H9 (cell line): ENCODE data around the gene MRPL16. TPM values are rescaled to one million over a fixed set of nuclear protein-coding genes. Genes with fewer than 3 reads are reported as not detected.

Experiments
- DNase-seq: peaks from one replicate; pipeline ENCODE4 v3.0.0-alpha.2; 2017
- H2AFZ ChIP-seq: one replicate; pipeline ENCODE4 v1.6.1; 2013; ENCODE audit warnings: mild to moderate bottlenecking, low read length, control low read depth, moderate library complexity
- H2AK5ac ChIP-seq: 2 replicates; pipeline ENCODE4 v1.6.1; 2013; ENCODE audit warnings: low read length, control low read depth, mixed read lengths; ENCODE audit not compliant: insufficient read length
- H2BK120ac ChIP-seq: one replicate; pipeline ENCODE4 v1.6.1; 2013; ENCODE audit warnings: low read depth, mild to moderate bottlenecking, low read length, control low read depth, inconsistent platforms; ENCODE audit not compliant: poor library complexity, severe bottlenecking
- H2BK12ac ChIP-seq: 2 replicates; pipeline ENCODE4 v1.6.1; 2013; ENCODE audit warnings: low read length, control low read depth, mixed read lengths, low read depth; ENCODE audit not compliant: insufficient read length
- H2BK15ac ChIP-seq: 2 replicates; pipeline ENCODE4 v1.6.1; 2013; ENCODE audit warnings: low read depth, low read length, control low read depth
- H2BK20ac ChIP-seq: one replicate; pipeline ENCODE4 v1.6.1; 2013; ENCODE audit warnings: low read depth, mild to moderate bottlenecking, low read length, control low read depth, inconsistent platforms; ENCODE audit not compliant: poor library complexity, severe bottlenecking
- H2BK5ac ChIP-seq: 2 replicates; pipeline ENCODE4 v1.6.1; 2013; ENCODE audit warnings: low read length, control low read depth, mixed read lengths; ENCODE audit not compliant: insufficient read length
- H3K14ac ChIP-seq: 2 replicates; pipeline ENCODE4 v1.6.1; 2013; ENCODE audit warnings: low read length, control low read depth; ENCODE audit not compliant: insufficient read depth
- H3K18ac ChIP-seq: 2 replicates; pipeline ENCODE4 v1.6.1; 2013; ENCODE audit warnings: low read depth, mild to moderate bottlenecking, mixed read lengths, low read length, control low read depth; ENCODE audit not compliant: insufficient read length
- H3K23ac ChIP-seq: 2 replicates; pipeline ENCODE4 v1.6.1; 2013; ENCODE audit warnings: low read length, control low read depth, mixed read lengths, low read depth; ENCODE audit not compliant: insufficient read length
- H3K23me2 ChIP-seq: 2 replicates; pipeline ENCODE4 v1.6.1; 2013; ENCODE audit warnings: low read depth, mild to moderate bottlenecking, mixed read lengths, low read length, control low read depth; ENCODE audit not compliant: insufficient read length, poor library complexity, severe bottlenecking
- H3K27ac ChIP-seq: 2 replicates; pipeline ENCODE4 v1.5.1; 2013; ENCODE audit warnings: low read length, control low read depth, mixed read lengths, low read depth; ENCODE audit not compliant: insufficient read length
- H3K27me3 ChIP-seq: 2 replicates; pipeline ENCODE4 v1.6.1; 2013; ENCODE audit warnings: low read length, control low read depth, inconsistent platforms; ENCODE audit not compliant: insufficient read depth
- H3K4ac ChIP-seq: 2 replicates; pipeline ENCODE4 v1.6.1; 2013; ENCODE audit warnings: low read depth, mild to moderate bottlenecking, control low read depth, inconsistent platforms, low read length, moderate library complexity
- H3K4me1 ChIP-seq: 2 replicates; pipeline ENCODE4 v1.6.1; 2013; ENCODE audit warnings: low read length, control low read depth, inconsistent platforms; ENCODE audit not compliant: insufficient read depth
- H3K4me2 ChIP-seq: 2 replicates; pipeline ENCODE4 v1.6.1; 2013; ENCODE audit warnings: low read length, control low read depth, mixed read lengths; ENCODE audit not compliant: insufficient read length, insufficient read depth
- H3K56ac ChIP-seq: 2 replicates; pipeline ENCODE4 v1.6.1; 2013; ENCODE audit warnings: low read depth, mild to moderate bottlenecking, mixed read lengths, low read length, control low read depth; ENCODE audit not compliant: insufficient read length
- H3K79me1 ChIP-seq: 2 replicates; pipeline ENCODE4 v1.6.1; 2013; ENCODE audit warnings: low read depth, mild to moderate bottlenecking, moderate library complexity, low read length, control low read depth, inconsistent platforms; ENCODE audit not compliant: insufficient read depth, poor library complexity, severe bottlenecking
- H3K79me2 ChIP-seq: 2 replicates; pipeline ENCODE4 v1.6.1; 2013; ENCODE audit warnings: low read length, control low read depth, inconsistent platforms; ENCODE audit not compliant: insufficient read depth
- H3K9ac ChIP-seq: 2 replicates; pipeline ENCODE4 v1.6.1; 2013; ENCODE audit warnings: low read length, control low read depth, mixed read lengths; ENCODE audit not compliant: insufficient read length; ENCODE audit errors: extremely low read depth
- H3K9me3 ChIP-seq: one replicate; pipeline ENCODE4 v1.6.1; 2013; ENCODE audit warnings: low read depth, low read length, inconsistent platforms; ENCODE audit not compliant: control insufficient read depth
- H3T11ph ChIP-seq: one replicate; pipeline ENCODE4 v1.6.1; 2013; ENCODE audit warnings: mild to moderate bottlenecking, low read length, control low read depth, inconsistent platforms
- H4K20me1 ChIP-seq: one replicate; pipeline ENCODE4 v1.6.1; 2013; ENCODE audit not compliant: control insufficient read depth, insufficient read length, insufficient read depth
- H4K5ac ChIP-seq: 2 replicates; pipeline ENCODE4 v1.6.1; 2013; ENCODE audit warnings: low read depth, mild to moderate bottlenecking, mixed read lengths, low read length, control low read depth; ENCODE audit not compliant: insufficient read length
- H4K8ac ChIP-seq: replicated peaks from 2 replicates; pipeline ENCODE4 v1.6.1; 2013; ENCODE audit warnings: low read length, control low read depth, mixed read lengths, low read depth; ENCODE audit not compliant: insufficient read length
- H4K91ac ChIP-seq: 2 replicates; pipeline ENCODE4 v1.6.1; 2013; ENCODE audit warnings: low read depth, mild to moderate bottlenecking, moderate library complexity, mixed read lengths, low read length, control low read depth; ENCODE audit not compliant: insufficient read length
- H3K27ac Mint-ChIP-seq, 3 experiments: 2 replicates in 2 of 3; 3 replicates in 1 of 3; pipeline ENCODE4 v1.8.0; 2020 to 2021; ENCODE audit warnings: mixed read lengths in 3 of 3, mild to moderate bottlenecking in 1 of 3, moderate library complexity in 1 of 3
- H3K27me3 Mint-ChIP-seq: 2 replicates; pipeline ENCODE4 v1.8.0; 2021; ENCODE audit warnings: low read depth, mild to moderate bottlenecking, moderate library complexity, mixed read lengths
- H3K36me3 Mint-ChIP-seq, 3 experiments: 2 replicates in 2 of 3; 3 replicates in 1 of 3; pipeline ENCODE4 v1.8.0; 2020 to 2021; ENCODE audit warnings: low read depth in 3 of 3, mixed read lengths in 3 of 3; ENCODE audit not compliant: insufficient read depth in 1 of 3
- H3K4me1 Mint-ChIP-seq, 2 experiments: 2 replicates each; pipeline ENCODE4 v1.8.0; 2020; ENCODE audit warnings: mixed read lengths in 2 of 2
- H3K4me3 Mint-ChIP-seq, 2 experiments: 2 replicates in 1 of 2; 3 replicates in 1 of 2; pipeline ENCODE4 v1.8.0; 2020 to 2021; ENCODE audit warnings: mild to moderate bottlenecking in 2 of 2, mixed read lengths in 2 of 2, moderate library complexity in 1 of 2
- H3K9me3 Mint-ChIP-seq, 2 experiments: 2 replicates in 1 of 2; 3 replicates in 1 of 2; pipeline ENCODE4 v1.8.0; 2020; ENCODE audit warnings: mild to moderate bottlenecking in 2 of 2, mixed read lengths in 2 of 2, moderate library complexity in 1 of 2
- WGBS: extraction: QIAGEN DNeasy Blood & Tissue Kit; methylation state at CpG from one replicate; pipeline ENCODE4 v1.1.7; 2013; ENCODE audit warnings: missing lambda C conversion rate, low lambda C conversion rate, mixed read lengths; ENCODE audit not compliant: insufficient read length; ENCODE audit errors: extremely low coverage; 5-methylcytosine and 5-hydroxymethylcytosine counted together
- total RNA-seq: library from RNA; stranded (reverse); gene quantifications from 2 replicates; pipeline ENCODE4 v1.2.1, GENCODE V29; 2021
- TF ChIP-seq, protein P1 (sequence below): fragments of 200-600 bp; sonication (generic); conservative IDR thresholded peaks from 3 replicates; pipeline ENCODE4 v1.8.0; 2021; ENCODE audit warnings: antibody characterized with exemption, mild to moderate bottlenecking

Gene MRPL16
- total RNA-seq, 1 experiment from 2014 or later: 87.1 TPM

- Histone ChIP-seq H4K5ac (no peak overlapping the region), H2BK12ac (no peak overlapping the region), H3K23ac (no peak overlapping the region), H3K9ac (no peak overlapping the region), H3K23me2 (no peaks in the 10 kb centered on the region), H3K79me2 (peaks cover 16% of the 10 kb centered on the region; the same call in 1 of the 2 replicates), H2AK5ac (no peak overlapping the region), H3K9me3 (no peaks in the 10 kb centered on the region), H3T11ph (no peak overlapping the region), H3K4me2 (no peak overlapping the region), H3K14ac (no peak overlapping the region), H3K27me3 (no peaks in the 10 kb centered on the region), H3K27ac (no peak overlapping the region), H3K18ac (no peak overlapping the region), H4K20me1 (no peaks in the 10 kb centered on the region), H3K4ac (no peak overlapping the region), H2BK120ac (no peak overlapping the region), H2BK5ac (no peak overlapping the region), H4K8ac (no peak overlapping the region), H3K4me1 (no peaks in the 10 kb centered on the region; the same call in 1 of the 2 replicates), H3K56ac (no peak overlapping the region), H3K79me1 (peaks cover 11% of the 10 kb centered on the region), H2BK15ac (no peak overlapping the region), H2BK20ac (no peak overlapping the region), H4K91ac (no peak overlapping the region), H2AFZ (no peak overlapping the region)
- no peak for DNase-seq
- Mint-ChIP-seq H3K4me1 (peaks cover 5 to 6% of the 10 kb centered on the region in 2 experiments; a peak in 2 of 4 replicates), H3K4me3 (no peak overlapping the region), H3K9me3 (no peaks in the 10 kb centered on the region), H3K27ac (no peak overlapping the region), H3K27me3 (no peaks in the 10 kb centered on the region), H3K36me3 (peaks cover 3 to 16% (median 10%) of the 10 kb centered on the region in 3 experiments; a peak in 6 of 7 replicates)
- TF ChIP-seq, protein P1, sequence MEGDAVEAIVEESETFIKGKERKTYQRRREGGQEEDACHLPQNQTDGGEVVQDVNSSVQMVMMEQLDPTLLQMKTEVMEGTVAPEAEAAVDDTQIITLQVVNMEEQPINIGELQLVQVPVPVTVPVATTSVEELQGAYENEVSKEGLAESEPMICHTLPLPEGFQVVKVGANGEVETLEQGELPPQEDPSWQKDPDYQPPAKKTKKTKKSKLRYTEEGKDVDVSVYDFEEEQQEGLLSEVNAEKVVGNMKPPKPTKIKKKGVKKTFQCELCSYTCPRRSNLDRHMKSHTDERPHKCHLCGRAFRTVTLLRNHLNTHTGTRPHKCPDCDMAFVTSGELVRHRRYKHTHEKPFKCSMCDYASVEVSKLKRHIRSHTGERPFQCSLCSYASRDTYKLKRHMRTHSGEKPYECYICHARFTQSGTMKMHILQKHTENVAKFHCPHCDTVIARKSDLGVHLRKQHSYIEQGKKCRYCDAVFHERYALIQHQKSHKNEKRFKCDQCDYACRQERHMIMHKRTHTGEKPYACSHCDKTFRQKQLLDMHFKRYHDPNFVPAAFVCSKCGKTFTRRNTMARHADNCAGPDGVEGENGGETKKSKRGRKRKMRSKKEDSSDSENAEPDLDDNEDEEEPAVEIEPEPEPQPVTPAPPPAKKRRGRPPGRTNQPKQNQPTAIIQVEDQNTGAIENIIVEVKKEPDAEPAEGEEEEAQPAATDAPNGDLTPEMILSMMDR: no peak
- WGBS: 100% methylated on average over 3 of the region's 4 CpGs
These were observed 40.8 kb downstream of the MRPL16 start for GRCh38 chr11:59769828-59770227.
